ENCODE data around the gene CCSAP.

The CCSAP gene

GRCh38 chr1:229309074-229309473 lies 33.8 kb downstream of the CCSAP start:
- TF ChIP-seq MYC (IDR thresholded peaks at IDR 0.05; ENCODE audit: low read depth, low read length) = no peak
- no peak for TF ChIP-seq MAX (IDR thresholded peaks at IDR 0.05; ENCODE audit: low read depth, low read length)
- no peak for TF ChIP-seq POLR2A (IDR thresholded peaks at IDR 0.05; ENCODE audit: extremely low read depth, insufficient read length)
- no peak for TF ChIP-seq CTCF (IDR thresholded peaks at IDR 0.05; ENCODE audit: low read depth, low read length)
- no peak for DNase-seq (ENCODE audit: low read depth)
- H3K4me3 ChIP-seq (ENCODE audit: low read depth, low read length) = no peak overlapping the region

GRCh38 chr1:229305392-229305791 lies 37.5 kb downstream of the CCSAP start:
- no peak overlapping the region for H3K4me3 ChIP-seq (ENCODE audit: low read depth, low read length)
- TF ChIP-seq POLR2A (IDR thresholded peaks at IDR 0.05; ENCODE audit: extremely low read depth, insufficient read length) (no peak), MYC (IDR thresholded peaks at IDR 0.05; ENCODE audit: low read depth, low read length) (no peak), MAX (IDR thresholded peaks at IDR 0.05; ENCODE audit: low read depth, low read length) (no peak), CTCF (IDR thresholded peaks at IDR 0.05; ENCODE audit: low read depth, low read length) (no peak)
- DNase-seq (ENCODE audit: low read depth) = no peak

GRCh38 chr1:229303855-229304254 lies 39.0 kb downstream of the CCSAP start:
- no peak overlapping the region for H3K4me3 ChIP-seq (ENCODE audit: low read depth, low read length)

GRCh38 chr1:229302740-229303139 lies 40.1 kb downstream of the CCSAP start:
- TF ChIP-seq CTCF (IDR thresholded peaks at IDR 0.05; ENCODE audit: low read depth, low read length) (no peak), MYC (IDR thresholded peaks at IDR 0.05; ENCODE audit: low read depth, low read length) (no peak), MAX (IDR thresholded peaks at IDR 0.05; ENCODE audit: low read depth, low read length) (no peak)
- no peak for DNase-seq (ENCODE audit: low read depth)
- H3K4me3 ChIP-seq (ENCODE audit: low read depth, low read length) = no peak overlapping the region

More at GRCh38 chr1:229303855-229304254, 39.0 kb downstream of the CCSAP start:
- DNase-seq (ENCODE audit: low read depth) = no peak
- TF ChIP-seq CTCF (IDR thresholded peaks at IDR 0.05; ENCODE audit: low read depth, low read length) (no peak), MYC (IDR thresholded peaks at IDR 0.05; ENCODE audit: low read depth, low read length) (no peak), POLR2A (IDR thresholded peaks at IDR 0.05; ENCODE audit: extremely low read depth, insufficient read length) (no peak), MAX (IDR thresholded peaks at IDR 0.05; ENCODE audit: low read depth, low read length) (no peak)

GRCh38 chr1:229300099-229300757 lies 42.6 kb downstream of the CCSAP start:
- peak; percentile 6 for DNase-seq (ENCODE audit: low read depth)
- H3K4me3 ChIP-seq (ENCODE audit: low read depth, low read length) = no peak overlapping the region
- TF ChIP-seq CTCF (IDR thresholded peaks at IDR 0.05; ENCODE audit: low read depth, low read length) = no peak

Measured in NB4 (cell line).